B cell (primary cell): Measurements from ENCODE around the gene YIPF7. TPM values are rescaled to one million over a fixed set of nuclear protein-coding genes. Genes with fewer than 3 reads are reported as not detected.
A peak's percentile ranks its signal among the peaks of the same experiment; 100 is the strongest.

ENCODE experiments used
- ATAC-seq: fragments of 200-7000 bp; cut with Tn5 transposase; one replicate; pipeline ENCODE4 v1.10.0; 2021; ENCODE audit warnings: low read depth, mild to moderate bottlenecking, moderate number of reproducible peaks, moderate library complexity
- CTCF ChIA-PET: fragments of 350-600 bp; sonication (Branson Sonifier 250); formaldehyde crosslinking; loops from one replicate; lab custom pipeline; 2021; ENCODE audit warnings: antibody characterized with exemption, inconsistent platforms; lab: Charles Lee
- POLR2A ChIA-PET: fragments of 350-600 bp; sonication (Branson Sonifier 250); formaldehyde crosslinking; loops from one replicate; lab custom pipeline; 2021; ENCODE audit warnings: antibody characterized with exemption; lab: Charles Lee
- DNase-seq: peaks from one replicate; pipeline ENCODE4 v3.0.0; 2013
- H2AFZ ChIP-seq: 2 replicates; pipeline ENCODE4 v1.6.1; 2012; ENCODE audit warnings: mild to moderate bottlenecking, low read depth, low read length; ENCODE audit not compliant: insufficient read depth, poor library complexity, severe bottlenecking
- H3K27ac ChIP-seq, 2 donors: 1 replicate in 1 of 2; 2 replicates in 1 of 2; pipeline ENCODE4 v1.5.1; 2012 to 2013; ENCODE audit warnings: low read length in 2 of 2, mild to moderate bottlenecking in 2 of 2, moderate library complexity in 1 of 2
- H3K27me3 ChIP-seq, 4 experiments: fragments of 200-600 bp in 1 of 4; sonication (generic) in 1 of 4; replicated peaks in 1 of 4; 1 replicate in 2 of 4; 2 replicates in 2 of 4; pipeline versions ENCODE4 v1.6.1 to v1.7.0; 2013 to 2016; ENCODE audit warnings: low read length in 3 of 4, mild to moderate bottlenecking in 2 of 4, mixed read lengths in 1 of 4, moderate library complexity in 1 of 4; ENCODE audit not compliant: insufficient read depth in 4 of 4, control insufficient read depth in 3 of 4; ENCODE audit errors: control extremely low read depth in 1 of 4
- H3K36me3 ChIP-seq, 2 experiments: replicated peaks in 1 of 2; 1 replicate in 1 of 2; 2 replicates in 1 of 2; pipeline versions ENCODE4 v1.6.1 to v1.7.1; 2013; ENCODE audit warnings: low read length in 1 of 2; ENCODE audit not compliant: insufficient read depth in 2 of 2, control insufficient read depth in 1 of 2; ENCODE audit errors: control extremely low read depth in 1 of 2, extremely low read depth in 1 of 2
- H3K4me1 ChIP-seq, 2 donors: fragments of 200-600 bp in 1 of 2; sonication (generic) in 1 of 2; 1 replicate in 1 of 2; 2 replicates in 1 of 2; pipeline versions ENCODE4 v1.5.1 to v1.6.1; 2013 to 2017; ENCODE audit warnings: low read length in 2 of 2; ENCODE audit not compliant: control insufficient read depth in 2 of 2, insufficient read depth in 2 of 2
- H3K4me2 ChIP-seq: replicated peaks from 2 replicates; pipeline ENCODE3; 2012; ENCODE audit warnings: mild to moderate bottlenecking, low read depth, low read length; ENCODE audit not compliant: poor library complexity, severe bottlenecking
- H3K4me3 ChIP-seq, 5 experiments: fragments of 200-600 bp in 1 of 5; sonication (generic) in 1 of 5; 1 replicate in 3 of 5; 2 replicates in 2 of 5; pipeline versions ENCODE4 v1.5.1 to v1.7.0; 2011 to 2016; ENCODE audit warnings: low read length in 4 of 5, mild to moderate bottlenecking in 4 of 5, low read depth in 2 of 5, control low read depth in 1 of 5, moderate library complexity in 1 of 5; ENCODE audit not compliant: insufficient read depth in 1 of 5; ENCODE audit errors: control extremely low read depth in 1 of 5, extremely low read depth in 1 of 5
- H3K79me2 ChIP-seq: fragments of 200-600 bp; sonication (generic); one replicate; pipeline ENCODE4 v1.6.0; 2016; ENCODE audit warnings: low read length; ENCODE audit not compliant: control insufficient read depth, insufficient read depth
- H3K9ac ChIP-seq: fragments of 200-600 bp; sonication (generic); 2 replicates; pipeline ENCODE4 v1.6.1; 2017; ENCODE audit warnings: mild to moderate bottlenecking, low read length, moderate library complexity
- H3K9me3 ChIP-seq, 3 donors: one replicate each; pipeline versions ENCODE4 v1.6.1 to v1.7.1; 2013; ENCODE audit warnings: low read length in 2 of 3; ENCODE audit not compliant: control insufficient read depth in 2 of 3, insufficient read depth in 1 of 3; ENCODE audit errors: control extremely low read depth in 1 of 3
- H4K20me1 ChIP-seq: 2 replicates; pipeline ENCODE4 v1.6.0; 2012; ENCODE audit warnings: mild to moderate bottlenecking, low read length; ENCODE audit not compliant: insufficient read depth, control insufficient read depth, poor library complexity, severe bottlenecking
- H3K27ac Mint-ChIP-seq: one replicate; pipeline ENCODE4 v1.8.0; 2021; ENCODE audit warnings: mixed read lengths
- H3K27me3 Mint-ChIP-seq: one replicate; pipeline ENCODE4 v1.8.0; 2021; ENCODE audit warnings: mixed read lengths
- H3K4me1 Mint-ChIP-seq: one replicate; pipeline ENCODE4 v1.8.0; 2021; ENCODE audit warnings: mixed read lengths
- H3K4me3 Mint-ChIP-seq: one replicate; pipeline ENCODE4 v1.8.0; 2021; ENCODE audit warnings: mixed read lengths
- H3K9me3 Mint-ChIP-seq: one replicate; pipeline ENCODE4 v1.8.0; 2022; ENCODE audit warnings: mixed read lengths; ENCODE audit not compliant: insufficient read depth
- CTCF ChIP-seq: fragments of 200-600 bp; IDR thresholded peaks from one replicate; pipeline ENCODE4 v1.8.0; 2022; ENCODE audit warnings: antibody characterized with exemption, mild to moderate bottlenecking
- EZH2 ChIP-seq: IDR thresholded peaks from 2 replicates; pipeline ENCODE4 v1.6.1; 2012; ENCODE audit warnings: borderline replicate concordance, low read depth, mild to moderate bottlenecking, moderate library complexity, low read length; ENCODE audit not compliant: insufficient read depth, poor library complexity, severe bottlenecking
- WGBS: methylation state at CpG from one replicate; pipeline ENCODE4 v1.1.5; 2013; ENCODE audit warnings: missing lambda C conversion rate; ENCODE audit not compliant: insufficient coverage; 5-methylcytosine and 5-hydroxymethylcytosine counted together
- intact Hi-C: fragments of 100-400 bp; cut with micrococcal nuclease; formaldehyde crosslinking; loops from one replicate; pipeline ENCODE4 v1.10.0; 2022
- polyA plus RNA-seq: library from polyadenylated mRNA; depleted of rRNA; stranded (reverse); fragments of >200 nt; gene quantifications from 2 replicates; pipeline ENCODE4 v1.2.3, GENCODE V29; 2012
- total RNA-seq, 2 donors: library from RNA; stranded (reverse); fragments of 120-200 nt in 1 of 2; gene quantifications; 1 replicate in 1 of 2; 2 replicates in 1 of 2; pipeline versions ENCODE4 v1.2.3 to v1.2.4, GENCODE V29; 2013 to 2022

Gene YIPF7
- total and polyA plus RNA-seq, 2 donors (not counting 1 experiment from before 2014, with no cell fraction given) = not detected

- H3K4me2 ChIP-seq = peak overlapping the region; percentile 92
- CTCF ChIA-PET = interaction anchor here (1.3 to 1.4 kb wide), 2 partner anchors 16 to 81 kb away, joined by 3 to 5 read pairs; no protein-coding TSS in a partner anchor
- peak overlapping the region; percentile 92 for H3K9ac ChIP-seq
- H4K20me1 ChIP-seq = no peaks in the 10 kb centered on the region
- H3K4me3 ChIP-seq = peak overlapping the region; percentile 87 to 99 (median 94)
- Mint-ChIP-seq H3K4me3 (peak overlapping the region; percentile 97), H3K4me1 (peaks cover 30% of the 10 kb centered on the region), H3K27ac (peak overlapping the region; percentile 98), H3K27me3 (no peaks in the 10 kb centered on the region), H3K9me3 (no peaks in the 10 kb centered on the region)
- H3K27me3 ChIP-seq = no peaks in the 10 kb centered on the region
- H3K27ac ChIP-seq = peak overlapping the region; percentile 92 to 96
- peaks cover 0 to 18% of the 10 kb centered on the region in 2 experiments for H3K36me3 ChIP-seq
- intact Hi-C loops = no loop called here
- H3K9me3 ChIP-seq = no peaks in the 10 kb centered on the region
- no peak for DNase-seq
- no peak for ATAC-seq
- no peak for TF ChIP-seq EZH2
- TF ChIP-seq CTCF = no peak
- H3K79me2 ChIP-seq = peaks cover 31% of the 10 kb centered on the region
- POLR2A ChIA-PET = interaction anchor here (1.0 to 2.3 kb wide), 2 partner anchors 25 to 47 kb away, joined by 3 to 11 read pairs; partner anchors contain the start of gene GNPDA2
- WGBS = no CpG with 5 or more reads among the region's 3 CpGs
- peaks cover 15% of the 10 kb centered on the region in 2 donors for H3K4me1 ChIP-seq
- peak overlapping the region; percentile 93 for H2AFZ ChIP-seq
Measured at GRCh38 chr4:44679060-44679459, 27.6 kb upstream of the YIPF7 start.
